HS-27A (cell line): Measurements from ENCODE around the gene FAM227B.
"Not testable (repeated sequence)": the region's sequence is repeated elsewhere in the genome, so short reads cannot be mapped to it uniquely, and the experiment has no call there.

Experiments
- DNase-seq: peaks from one replicate; pipeline ENCODE4 v3.0.0-alpha.2; 2012; ENCODE audit warnings: low read depth, missing footprints

FAM227B gene

DNA sequence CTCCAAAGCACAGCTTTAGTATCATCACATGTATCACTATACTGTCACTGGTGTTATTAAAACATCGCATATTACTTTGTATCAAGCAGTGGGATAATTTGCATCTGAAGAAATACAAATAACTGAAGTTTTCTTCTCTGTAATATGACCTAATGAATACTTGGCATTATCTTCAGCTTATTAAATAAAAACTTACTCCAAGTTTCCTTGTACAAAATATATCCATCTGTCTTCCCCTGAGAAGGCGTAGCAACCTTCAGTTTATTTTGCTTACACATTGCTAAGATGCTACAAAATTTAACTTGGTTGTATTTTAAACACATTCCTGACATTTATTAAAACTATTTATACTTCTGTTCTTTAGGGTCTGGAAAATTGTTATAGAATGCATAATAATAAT is 183.9 kb downstream of the FAM227B start:
- no peak for DNase-seq

DNA sequence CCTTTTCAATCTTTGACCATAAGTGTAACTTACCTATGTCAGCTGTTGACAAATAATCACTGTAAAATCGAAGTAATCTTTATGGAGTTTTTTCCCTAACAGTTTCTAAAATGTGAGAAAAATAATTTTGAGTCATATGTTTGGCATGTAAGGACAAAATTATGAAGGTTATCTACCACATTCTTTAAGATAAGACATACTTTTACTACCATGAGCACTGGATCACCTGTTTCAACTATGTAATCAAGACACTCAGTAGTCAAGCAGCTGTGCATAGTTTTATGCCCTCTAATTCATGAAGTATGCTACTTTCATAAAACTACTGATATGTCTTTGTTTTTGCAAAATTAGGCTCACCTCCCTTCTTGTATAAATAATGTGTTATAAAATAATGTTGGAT is 185.4 kb downstream of the FAM227B start:
- DNase-seq, result peak; percentile 78

DNA sequence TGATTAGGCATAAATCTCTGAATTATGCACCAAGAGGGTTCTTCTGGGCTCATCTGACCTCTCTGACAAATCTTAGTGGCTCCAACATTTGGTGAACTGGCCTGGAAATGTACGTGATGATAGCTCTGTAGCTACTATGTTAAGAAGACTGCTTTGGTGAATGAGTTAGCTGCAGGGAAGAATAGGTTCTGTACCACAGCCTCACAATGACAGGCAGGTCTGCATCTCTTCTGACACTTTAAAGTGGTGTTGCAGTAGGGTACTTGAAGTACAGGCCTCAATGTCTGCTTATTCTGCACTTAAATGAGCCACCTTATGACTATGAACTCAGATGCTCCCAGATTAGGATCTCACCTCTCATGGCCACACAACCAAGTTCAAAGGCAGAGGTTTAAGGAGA is 190.6 kb downstream of the FAM227B start:
- no peak for DNase-seq

DNA sequence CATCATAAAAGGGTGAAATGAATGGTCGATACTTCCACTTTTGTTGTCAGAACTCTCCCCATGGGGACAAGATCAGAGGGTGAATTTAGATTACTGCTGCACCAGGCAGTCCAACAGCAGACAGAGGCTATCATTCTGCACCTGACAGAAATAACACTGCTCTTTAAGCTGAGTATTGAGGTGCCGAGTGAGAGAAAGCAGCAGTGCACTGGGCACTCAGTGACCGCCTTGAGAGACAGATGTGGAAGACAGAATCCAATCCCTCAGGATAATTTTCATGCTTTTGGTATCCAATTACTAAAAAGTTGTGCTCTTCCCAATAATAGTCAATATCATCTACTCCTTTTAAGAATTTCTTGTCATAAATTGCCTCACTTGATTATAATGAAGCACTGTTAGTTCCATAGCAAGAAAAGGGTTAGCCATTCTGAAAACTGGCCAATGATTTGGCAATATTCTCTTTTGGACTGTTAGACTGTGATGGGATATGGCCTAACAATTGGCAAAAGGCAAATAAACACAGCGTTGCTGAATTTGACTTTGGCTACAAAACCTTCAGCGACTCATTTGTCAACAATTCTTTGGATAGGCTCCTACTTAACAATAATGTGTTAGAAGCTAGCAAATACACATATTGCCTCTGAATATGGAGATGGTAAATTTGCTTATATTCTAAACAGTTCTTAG is 192.1 kb downstream of the FAM227B start:
- DNase-seq, result no peak

DNA sequence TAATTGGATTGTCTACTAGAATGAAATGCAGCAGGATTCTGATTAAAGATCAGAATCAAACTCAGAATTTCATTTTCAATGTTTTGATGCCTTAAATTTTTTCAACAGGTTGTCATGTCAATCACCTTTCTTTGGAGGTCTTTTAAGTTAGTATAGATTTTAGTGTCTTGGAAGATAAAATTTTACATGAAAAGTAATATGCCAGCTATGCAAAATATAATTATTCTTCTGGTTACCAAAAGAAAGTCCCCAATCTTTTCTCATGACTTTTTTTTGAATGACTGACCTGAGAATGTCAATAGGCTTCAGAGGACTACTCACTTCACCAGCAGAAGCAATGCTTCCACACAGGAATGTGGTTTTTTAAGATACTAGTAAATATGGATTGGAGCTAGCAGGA is 193.2 kb downstream of the FAM227B start:
- DNase-seq, result no peak

DNA sequence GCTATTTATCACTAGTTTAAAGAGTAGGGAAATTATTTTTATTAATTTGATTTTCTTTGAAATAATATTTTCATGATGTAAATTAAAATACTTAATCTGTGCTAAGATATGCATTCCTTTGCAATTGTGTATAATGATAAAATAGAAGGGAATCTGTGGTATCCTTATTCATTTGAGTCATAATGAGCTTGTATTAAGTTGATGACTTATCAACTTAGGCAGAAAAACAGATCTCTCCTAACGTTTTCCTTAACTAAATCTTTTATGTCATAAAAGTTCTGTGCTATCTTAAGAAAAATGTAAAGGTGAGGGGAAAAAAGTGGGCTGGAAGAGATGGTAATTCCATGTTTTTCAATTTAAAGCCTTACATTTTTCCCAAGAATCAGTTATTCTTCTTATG is 195.7 kb downstream of the FAM227B start:
- no peak for DNase-seq

DNA sequence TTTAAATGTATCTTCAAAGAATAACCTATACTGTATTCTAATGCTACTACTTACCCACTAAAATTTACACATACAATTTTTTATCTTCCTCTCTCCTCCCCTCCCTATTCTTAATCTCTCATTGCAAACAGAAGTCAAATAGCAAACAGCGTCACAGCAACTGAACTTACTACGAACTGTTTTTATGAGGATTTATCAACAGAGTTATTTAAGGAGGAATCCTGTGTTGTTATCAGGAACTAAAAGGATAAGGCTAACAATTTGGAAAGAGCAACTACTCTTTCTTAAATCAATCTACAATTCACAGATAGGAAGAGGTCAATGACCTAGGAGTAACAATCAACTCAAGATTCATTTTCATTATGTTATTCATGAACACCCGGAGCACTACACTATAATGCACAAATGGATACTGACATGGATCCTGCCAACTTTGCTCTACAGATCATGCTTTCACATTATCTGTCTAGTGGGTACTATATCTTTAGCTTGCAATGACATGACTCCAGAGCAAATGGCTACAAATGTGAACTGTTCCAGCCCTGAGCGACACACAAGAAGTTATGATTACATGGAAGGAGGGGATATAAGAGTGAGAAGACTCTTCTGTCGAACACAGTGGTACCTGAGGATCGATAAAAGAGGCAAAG is 196.6 kb downstream of the FAM227B start:
- no peak for DNase-seq

DNA sequence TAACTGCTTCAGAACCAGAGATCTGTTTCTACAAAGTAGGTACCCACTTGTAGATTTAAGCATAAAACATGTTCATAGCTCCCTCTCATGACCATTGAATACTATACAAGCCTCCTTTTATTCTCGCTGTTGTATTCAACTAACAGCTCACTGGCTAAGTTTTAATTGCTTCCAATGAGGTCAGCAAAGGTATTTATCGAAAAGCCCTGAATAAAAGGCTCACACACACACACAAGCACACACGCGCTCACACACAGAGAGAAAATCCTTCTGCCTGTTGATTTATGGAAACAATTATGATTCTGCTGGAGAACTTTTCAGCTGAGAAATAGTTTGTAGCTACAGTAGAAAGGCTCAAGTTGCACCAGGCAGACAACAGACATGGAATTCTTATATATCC is 197.6 kb downstream of the FAM227B start, which contains the start of gene FGF7:
TSS of gene FGF7 (plus strand) at position 222 of the 400 bp plus-strand sequence. CDS start 1,056 bp downstream, outside the sequence.
- DNase-seq, result no peak

DNA sequence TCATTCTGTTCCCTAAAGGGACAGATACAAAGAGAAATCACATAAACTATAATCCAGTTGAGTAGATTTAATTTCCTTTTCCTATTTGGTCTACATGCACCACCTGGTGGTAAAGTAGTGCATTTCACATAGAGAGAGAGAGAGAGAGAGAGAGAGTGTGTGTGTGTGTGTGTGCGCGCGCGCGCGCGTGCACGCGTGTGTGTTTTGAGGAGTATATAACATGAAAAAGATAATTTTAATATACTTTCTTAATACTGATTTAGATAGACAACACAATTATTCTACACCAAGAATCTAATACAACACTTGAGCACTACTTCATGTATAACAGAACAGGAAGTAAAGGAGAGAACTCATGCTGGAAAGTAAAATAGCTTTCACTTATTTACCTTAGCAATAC is 198.6 kb downstream of the FAM227B start:
- DNase-seq, result no peak

DNA sequence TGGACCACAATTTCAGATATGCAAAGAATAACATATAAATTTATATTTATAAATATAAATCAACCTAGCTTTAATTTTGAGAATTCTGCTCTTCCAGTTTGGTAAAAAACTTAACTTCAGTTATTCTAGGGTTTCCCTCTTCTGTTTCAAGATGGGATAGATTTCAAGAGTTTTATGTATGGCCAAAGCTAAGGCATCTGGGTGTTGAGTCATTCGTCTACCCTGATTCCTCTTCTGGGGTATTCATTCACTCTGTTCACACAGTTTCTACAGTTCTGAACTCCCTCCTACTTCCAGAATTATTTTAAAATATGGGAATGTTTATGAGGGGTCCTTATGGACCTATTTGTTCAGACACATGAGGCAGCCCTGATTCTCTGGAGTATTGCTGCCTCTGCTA is 201.8 kb downstream of the FAM227B start:
- no peak for DNase-seq

DNA sequence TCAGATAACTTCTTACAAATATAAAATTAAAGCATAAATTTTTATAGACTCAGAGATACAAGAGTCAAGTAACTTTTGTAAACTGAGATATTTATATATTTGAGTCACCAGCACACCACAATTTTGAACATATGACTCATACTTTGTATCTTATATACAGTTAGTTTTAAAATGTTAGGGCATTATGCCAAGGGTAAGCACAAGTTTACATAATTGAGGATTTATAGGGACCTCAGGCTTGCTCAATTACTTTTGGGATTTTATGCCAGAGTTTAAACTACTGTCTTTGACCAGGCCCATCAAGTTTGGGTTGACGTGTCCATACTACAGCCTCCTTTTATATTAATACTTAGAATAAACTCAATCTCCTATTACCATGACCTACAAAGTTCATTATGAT is 205.0 kb downstream of the FAM227B start:
- DNase-seq, result no peak

DNA sequence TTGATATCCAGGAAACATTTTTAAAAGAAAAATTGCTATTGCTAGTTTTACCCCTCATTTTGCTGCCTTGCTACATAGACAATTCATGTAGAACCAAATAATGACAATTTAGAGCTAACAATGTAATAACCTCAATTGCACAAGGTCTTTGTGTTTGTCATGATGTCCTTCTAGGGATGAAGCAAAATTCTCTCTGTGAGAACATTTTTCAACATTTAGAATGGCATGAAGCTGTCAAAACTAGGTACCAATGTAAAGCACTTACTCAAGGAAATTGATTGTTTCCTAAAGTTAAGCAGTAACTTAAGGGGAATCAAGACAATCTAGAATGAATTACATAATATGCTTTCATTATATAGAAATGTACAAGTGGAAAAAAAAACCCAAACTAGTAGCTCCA is 205.5 kb downstream of the FAM227B start:
- no peak for DNase-seq

DNA sequence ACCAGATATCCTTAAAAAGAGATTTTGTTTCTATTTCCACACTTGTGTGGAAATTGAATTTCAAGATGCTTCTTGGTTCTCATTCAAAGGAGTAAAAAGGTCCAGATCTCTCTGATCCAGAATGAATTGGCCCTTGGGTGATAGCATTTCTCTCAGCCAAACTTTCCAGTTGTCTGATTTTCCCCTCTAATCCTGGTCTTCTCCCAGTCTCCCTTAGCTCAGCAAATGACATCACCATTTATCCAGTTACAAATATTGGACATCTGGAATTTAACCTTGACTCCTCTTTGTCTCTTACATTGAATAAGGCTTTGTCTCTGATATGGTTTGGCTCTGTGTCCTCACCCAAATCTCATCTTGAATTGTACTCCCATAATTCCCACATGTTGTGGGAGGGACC is 207.8 kb downstream of the FAM227B start:
- no peak for DNase-seq

DNA sequence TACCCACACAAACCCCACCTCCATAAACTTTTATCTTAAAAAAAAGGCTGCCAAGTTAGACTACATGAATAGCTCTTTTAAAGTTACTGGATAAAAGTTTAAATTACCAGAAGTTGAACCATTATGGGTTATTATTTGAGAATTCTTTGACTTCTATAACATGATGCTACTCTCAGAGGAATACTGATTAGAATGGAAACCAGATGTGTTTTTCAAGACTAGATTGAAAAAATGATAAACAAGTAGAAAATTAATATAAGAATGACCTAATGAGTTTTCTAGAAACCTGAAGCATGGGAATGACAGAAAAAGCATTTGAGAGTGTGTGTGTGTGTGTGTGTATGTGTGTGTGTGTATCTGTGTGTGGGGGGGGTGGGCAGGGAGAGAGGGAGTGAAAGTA is 210.0 kb downstream of the FAM227B start:
- no peak for DNase-seq

DNA sequence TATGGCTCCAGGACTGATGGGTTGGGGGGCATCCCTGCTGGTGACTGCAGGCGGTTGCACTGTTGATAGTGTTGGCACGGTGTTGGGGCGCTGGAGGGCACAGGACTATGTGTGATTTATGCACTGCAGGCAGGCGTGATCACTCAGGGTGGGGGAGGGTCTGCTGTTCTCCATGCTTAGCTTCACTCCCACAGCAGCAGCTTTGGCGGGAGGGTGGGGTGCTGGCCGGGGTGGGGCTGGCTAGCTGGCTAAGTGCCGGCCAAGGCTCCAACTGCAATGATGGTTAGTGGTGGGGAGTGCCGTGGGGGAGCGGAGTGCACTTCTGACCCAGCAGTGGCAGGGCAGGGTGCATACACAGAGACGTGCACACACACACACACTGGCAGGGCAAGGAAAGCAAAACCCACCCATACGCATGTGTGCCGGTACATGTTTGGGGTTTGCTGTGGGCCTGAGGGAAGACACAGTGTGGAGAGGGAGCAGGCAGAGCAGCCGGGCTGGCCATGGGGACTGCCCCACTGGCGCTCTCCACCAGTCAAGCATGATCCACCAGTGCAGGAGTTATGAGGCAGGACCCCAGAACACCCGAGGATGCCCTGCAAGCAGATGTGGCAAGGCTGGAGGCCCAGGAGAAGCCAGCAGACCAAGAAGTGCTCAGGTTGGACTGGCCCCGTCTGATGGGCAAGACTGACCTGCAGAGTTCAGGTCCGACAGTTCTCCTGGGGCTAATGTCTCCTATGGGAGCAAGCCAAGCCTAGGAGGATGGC is 214.1 kb downstream of the FAM227B start:
- no peak for DNase-seq

DNA sequence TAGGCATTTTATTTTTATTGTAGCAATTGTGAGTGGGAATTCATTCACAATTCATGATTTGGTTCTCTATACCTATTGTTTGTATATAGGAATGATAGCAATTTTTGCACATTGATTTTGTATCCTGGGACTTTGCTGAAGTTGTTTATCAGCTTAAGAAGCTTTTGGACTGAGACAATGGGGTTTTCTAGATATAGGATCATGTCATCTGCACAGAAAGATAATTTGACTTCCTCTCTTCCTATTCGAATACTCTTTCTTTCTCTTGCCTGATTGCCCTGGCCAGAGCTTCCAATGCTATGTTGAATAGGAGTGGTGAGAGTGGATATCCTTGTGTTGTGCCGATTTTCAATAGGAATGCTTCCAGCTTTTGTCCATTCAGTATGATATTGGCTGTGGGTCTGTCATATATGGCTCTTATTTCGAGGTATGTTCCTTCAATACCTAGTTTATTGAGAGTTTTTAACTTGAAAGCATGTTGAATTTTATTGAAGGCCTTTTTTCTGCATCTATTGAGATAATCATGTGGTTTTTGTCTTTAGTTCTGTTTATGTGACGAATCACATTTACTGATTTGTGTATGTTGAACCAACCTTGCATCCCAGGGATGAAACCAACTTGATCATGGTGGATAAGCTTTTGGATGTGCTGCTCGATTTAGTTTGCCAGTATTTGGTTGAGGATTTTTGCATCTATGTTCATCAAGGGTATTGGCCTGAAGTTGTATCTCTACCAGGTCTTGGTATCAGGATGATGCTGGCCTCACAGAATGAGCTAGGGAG is 217.9 kb downstream of the FAM227B start:
- DNase-seq, result not testable (repeated sequence)

DNA sequence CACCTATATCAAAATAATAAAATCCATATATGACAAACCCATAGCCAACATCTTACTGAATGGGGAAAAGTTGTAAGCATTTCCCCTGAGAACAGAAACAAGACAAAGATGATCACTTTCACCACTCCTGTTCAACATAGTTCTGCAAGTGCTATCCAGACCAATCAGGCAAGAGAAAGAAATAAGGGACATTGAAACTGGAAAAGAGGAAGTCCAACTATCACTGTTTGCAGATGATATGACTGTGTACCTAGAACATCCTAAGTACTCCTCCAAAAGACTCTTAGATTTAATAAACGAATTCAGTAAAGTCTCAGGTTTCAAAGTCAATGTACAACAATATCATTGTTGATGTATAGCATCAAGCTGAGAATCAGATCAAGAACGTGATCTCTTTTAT is 233.1 kb downstream of the FAM227B start:
- no peak for DNase-seq

DNA sequence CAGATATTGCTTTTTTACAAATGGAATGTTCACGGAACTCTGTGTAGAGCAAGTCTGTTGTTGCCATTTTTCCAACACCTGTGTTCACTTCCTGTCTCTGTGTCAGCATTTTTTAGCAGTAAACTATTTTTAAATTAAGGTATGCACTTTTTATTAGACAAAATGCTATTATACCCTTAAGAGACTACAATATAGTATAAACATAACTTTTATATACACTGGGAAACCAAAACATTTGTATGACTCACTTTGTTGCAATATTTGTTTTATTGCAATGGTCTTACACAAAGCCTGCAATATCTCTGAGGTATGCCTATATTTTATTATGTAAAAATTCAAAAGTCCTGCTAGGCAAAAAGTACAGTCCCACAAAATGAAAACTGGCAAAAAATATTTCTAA is 237.4 kb downstream of the FAM227B start:
- DNase-seq, result no peak

DNA sequence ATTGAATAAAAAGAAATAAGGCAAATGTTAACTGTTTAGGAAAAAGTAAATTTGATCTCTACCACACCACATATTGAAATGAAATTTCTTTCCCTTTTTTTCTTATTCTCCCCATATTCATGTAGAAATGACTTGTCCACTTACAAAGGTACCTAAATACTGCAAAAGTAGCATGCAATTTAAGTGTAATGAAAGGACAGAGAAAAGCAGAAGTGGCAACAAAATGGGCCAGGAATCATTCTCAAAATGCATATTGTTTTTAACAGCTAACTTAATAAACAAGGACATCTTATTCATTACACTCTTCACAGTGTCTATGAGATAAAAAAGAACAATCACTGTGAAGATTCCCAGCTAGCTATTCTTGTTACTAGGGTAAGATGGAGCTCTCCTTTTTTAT is 238.2 kb downstream of the FAM227B start:
- DNase-seq, result no peak

DNA sequence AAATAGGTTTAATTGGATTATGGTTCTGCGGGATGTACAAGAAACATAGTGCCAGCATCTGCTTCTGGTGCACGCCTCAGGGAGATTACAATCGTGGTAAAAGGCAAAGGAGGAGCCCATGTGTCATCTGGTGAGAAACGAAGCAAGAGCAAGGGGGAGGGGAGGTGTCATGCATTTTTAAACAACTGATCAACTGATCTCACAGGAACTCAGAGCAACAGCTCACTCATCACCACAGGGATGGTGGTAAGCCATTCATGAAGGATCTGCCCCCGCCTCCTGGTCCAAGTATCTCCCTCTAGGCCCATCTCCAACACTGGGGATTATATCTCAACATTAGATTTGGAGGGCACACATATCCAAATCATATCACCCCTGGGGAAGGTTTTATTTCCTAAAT is 239.7 kb downstream of the FAM227B start:
- DNase-seq, result no peak

DNA sequence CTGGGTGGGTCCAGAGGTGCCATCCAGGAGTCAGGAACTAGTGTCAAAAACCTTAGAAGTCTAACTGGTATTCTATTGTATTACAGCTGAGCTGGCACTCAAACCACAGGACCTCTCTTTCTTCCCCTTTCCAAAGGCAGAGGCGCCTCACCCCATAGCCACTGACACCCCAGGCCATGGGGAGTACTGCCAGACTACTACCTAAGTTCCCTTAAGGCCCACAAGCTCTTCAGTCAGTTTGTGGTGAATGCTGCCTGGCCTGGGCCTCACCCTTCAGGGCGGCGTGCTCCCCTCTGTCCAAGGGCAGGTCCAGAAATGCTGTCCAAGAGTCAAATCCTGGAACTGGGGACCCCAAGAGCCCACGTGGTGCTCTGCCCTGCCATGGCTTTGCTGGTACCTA is 240.6 kb downstream of the FAM227B start:
- DNase-seq, result no peak

DNA sequence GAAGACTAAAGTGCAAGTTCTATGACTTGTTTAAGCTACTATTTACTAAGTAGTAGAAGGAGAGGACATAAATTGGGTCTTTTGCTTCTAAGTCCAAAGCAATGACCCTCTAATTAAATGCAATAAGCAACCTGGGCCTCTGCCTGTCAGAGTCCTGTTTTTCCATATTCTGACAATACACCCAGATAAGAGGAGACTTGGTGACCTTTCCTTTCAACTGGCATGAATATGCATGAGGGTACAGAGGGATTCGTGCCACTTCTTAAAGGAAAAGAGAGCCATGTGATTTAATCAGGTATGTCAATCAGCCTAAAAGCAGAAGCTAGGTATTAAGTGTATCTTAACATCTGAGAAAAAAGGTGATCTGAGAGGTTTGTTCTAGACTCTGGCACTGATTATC is 248.3 kb downstream of the FAM227B start:
- DNase-seq, result no peak
